Measurements from ENCODE around the gene ATP2A1.

The ATP2A1 gene

GRCh38 chr16:28933171-28933570 lies 54.9 kb downstream of the ATP2A1 start:
- Histone ChIP-seq H3K36me3 (ENCODE audit: control insufficient read depth in 2 of 2, insufficient read depth in 1 of 2, low read length in 2 of 2) (no peaks in the 10 kb centered on the region), H3K9me3 (ENCODE audit: control insufficient read depth, insufficient read depth, low read depth, low read length) (no peaks in the 10 kb centered on the region), H3K4me3 (ENCODE audit: low read depth, low read length) (no peak overlapping the region), H3K27ac (ENCODE audit: extremely low read depth, low read depth, low read length) (no peak overlapping the region), H3K4me1 (ENCODE audit: control insufficient read depth, insufficient read depth, low read length) (no peaks in the 10 kb centered on the region)
- POLR2A ChIA-PET = interaction anchor here (0.8 kb wide), 1 partner anchor 18 kb away, joined by 3 read pairs; the partner anchor contains the start of gene NFATC2IP
- TF ChIP-seq ZFP37 (tag by site-specific recombination; IDR thresholded peaks at IDR 0.05) = no peak
- no peak for TF ChIP-seq ZNF621 (tag by site-specific recombination; IDR thresholded peaks at IDR 0.05)
- TF ChIP-seq ZNF394 (tag by site-specific recombination; IDR thresholded peaks at IDR 0.05; ENCODE audit: borderline replicate concordance) = no peak
- TF ChIP-seq ZNF398 (tag by site-specific recombination; IDR thresholded peaks at IDR 0.05) = no peak
- no peak for TF ChIP-seq PRDM2 (tag by site-specific recombination; IDR thresholded peaks at IDR 0.05; ENCODE audit: borderline replicate concordance)
- TF ChIP-seq AEBP2 (tag by site-specific recombination; IDR thresholded peaks at IDR 0.05; ENCODE audit: borderline replicate concordance) = no peak
- TF ChIP-seq GLIS1 (tag by site-specific recombination; IDR thresholded peaks at IDR 0.05) = no peak
- TF ChIP-seq, protein P1, sequence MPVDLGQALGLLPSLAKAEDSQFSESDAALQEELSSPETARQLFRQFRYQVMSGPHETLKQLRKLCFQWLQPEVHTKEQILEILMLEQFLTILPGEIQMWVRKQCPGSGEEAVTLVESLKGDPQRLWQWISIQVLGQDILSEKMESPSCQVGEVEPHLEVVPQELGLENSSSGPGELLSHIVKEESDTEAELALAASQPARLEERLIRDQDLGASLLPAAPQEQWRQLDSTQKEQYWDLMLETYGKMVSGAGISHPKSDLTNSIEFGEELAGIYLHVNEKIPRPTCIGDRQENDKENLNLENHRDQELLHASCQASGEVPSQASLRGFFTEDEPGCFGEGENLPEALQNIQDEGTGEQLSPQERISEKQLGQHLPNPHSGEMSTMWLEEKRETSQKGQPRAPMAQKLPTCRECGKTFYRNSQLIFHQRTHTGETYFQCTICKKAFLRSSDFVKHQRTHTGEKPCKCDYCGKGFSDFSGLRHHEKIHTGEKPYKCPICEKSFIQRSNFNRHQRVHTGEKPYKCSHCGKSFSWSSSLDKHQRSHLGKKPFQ (tag by site-specific recombination; IDR thresholded peaks at IDR 0.05) = no peak
- no peak for TF ChIP-seq PRDM1 (tag by site-specific recombination; IDR thresholded peaks at IDR 0.05)
- no peak for TF ChIP-seq ZSCAN16 (tag by site-specific recombination; IDR thresholded peaks at IDR 0.05)
- TF ChIP-seq ZNF174 (tag by site-specific recombination; IDR thresholded peaks at IDR 0.05) = no peak
- no peak for TF ChIP-seq ZXDB (tag by site-specific recombination; IDR thresholded peaks at IDR 0.05)
- TF ChIP-seq ZNF248 (tag by site-specific recombination; IDR thresholded peaks at IDR 0.05) = no peak
- TF ChIP-seq EGR2 (tag by site-specific recombination; IDR thresholded peaks at IDR 0.05; ENCODE audit: low read depth) = no peak
- no peak for TF ChIP-seq KLF1 (tag by site-specific recombination; IDR thresholded peaks at IDR 0.05)
- CTCF ChIA-PET = interaction anchor here (0.5 to 1.4 kb wide), 3 partner anchors 12 to 43 kb away, joined by 3 to 6 read pairs (median 3); no protein-coding TSS in a partner anchor
